Left lung (tissue), 10 donors: ENCODE measurements around the gene MTRF1L. TPM values are rescaled to one million over a fixed set of nuclear protein-coding genes. Genes with fewer than 3 reads are reported as not detected.

Experiments used
- ATAC-seq: fragments of 200-7000 bp; cut with Tn5 transposase; one replicate; pipeline ENCODE4 v1.9.1; 2020; ENCODE audit warnings: moderate library complexity
- DNase-seq, 4 donors: peaks; one replicate each; pipeline ENCODE4 v3.0.0-alpha.2; 2013 to 2020
- H3K27ac ChIP-seq, 2 donors: fragments of 200-600 bp; sonication (generic) in 1 of 2; one replicate each; pipeline versions ENCODE4 v1.5.0 to v1.8.0; 2020 to 2021
- H3K27me3 ChIP-seq, 2 donors: fragments of 200-600 bp; sonication (generic) in 1 of 2; one replicate each; pipeline versions ENCODE4 v1.5.0 to v1.8.0; 2020 to 2021
- H3K36me3 ChIP-seq, 2 donors: fragments of 200-600 bp; sonication (generic) in 1 of 2; one replicate each; pipeline versions ENCODE4 v1.5.0 to v1.8.0; 2020 to 2021
- H3K4me1 ChIP-seq, 2 donors: fragments of 200-600 bp; one replicate each; pipeline ENCODE4 v1.8.0; 2021
- H3K4me3 ChIP-seq, 2 donors: fragments of 200-600 bp; sonication (generic) in 1 of 2; one replicate each; pipeline versions ENCODE4 v1.5.0 to v1.8.0; 2020 to 2021; ENCODE audit warnings: mild to moderate bottlenecking in 1 of 2
- H3K9me3 ChIP-seq, 2 donors: fragments of 200-600 bp; sonication (generic) in 1 of 2; one replicate each; pipeline versions ENCODE4 v1.5.0 to v1.8.0; 2020 to 2021
- CTCF ChIP-seq, 2 donors: fragments of 200-600 bp; sonication (generic) in 1 of 2; IDR thresholded peaks; one replicate each; pipeline versions ENCODE4 v1.5.0 to v1.8.0; 2021; ENCODE audit warnings: antibody characterized with exemption in 2 of 2
- intact Hi-C, 2 donors: fragments of 100-400 bp; cut with DNase I; formaldehyde crosslinking; loops; one replicate each; pipeline versions ENCODE4 v1.11.2 to v1.14.2; 2022
- polyA plus RNA-seq, 6 donors: library from polyadenylated mRNA; unstranded; fragments of 120-200 nt; gene quantifications; one replicate each; pipeline ENCODE4 v1.2.1, GENCODE V29; 2013; ENCODE audit not compliant: insufficient read length in 6 of 6
- total RNA-seq, 2 donors: library from RNA; stranded (reverse); fragmentation: NEBNext Ultra II Directional; extraction: Animal tissue kit (Norgen Biotek cat#: 25700); gene quantifications; one replicate each; pipeline ENCODE4 v1.2.1, GENCODE V29; 2021
- donor health status: DM: no; HTN: yes; CAD: no.
- donor health status: DM: no; HTN: no; CAD: no.

Gene MTRF1L
- total and polyA plus RNA-seq, 8 donors: 14.7 to 26.8 (median 20.9) TPM

DNA sequence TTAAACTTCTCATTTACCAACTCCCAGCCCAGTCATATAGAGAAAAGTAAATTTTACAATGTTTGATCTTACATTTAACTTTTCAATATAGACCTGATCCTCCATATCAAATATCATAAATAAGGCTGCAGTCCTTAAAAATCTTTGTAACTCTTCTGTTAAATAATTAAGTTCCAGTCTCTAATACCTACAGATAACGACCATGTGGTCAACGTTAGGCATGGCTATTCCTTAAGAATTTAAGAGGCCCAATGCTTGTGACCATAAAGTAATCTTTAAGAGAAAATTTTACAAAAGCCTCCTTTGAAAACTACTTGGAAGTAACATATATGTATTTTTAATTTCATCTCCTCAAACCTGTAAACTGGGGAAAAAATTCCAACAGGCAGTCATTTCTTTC, 21.3 kb downstream of the MTRF1L start:
- Histone ChIP-seq H3K9me3 (no peaks in the 10 kb centered on the region), H3K27ac (no peak overlapping the region), H3K4me3 (no peak overlapping the region), H3K4me1 (peaks cover 0 to 48% of the 10 kb centered on the region in 2 donors), H3K36me3 (peaks cover 0 to 2% of the 10 kb centered on the region in 2 donors), H3K27me3 (no peaks in the 10 kb centered on the region)
- DNase-seq: no peak
- ATAC-seq: no peak
- intact Hi-C loops: no loop called here
- TF ChIP-seq CTCF (IDR thresholded peaks at IDR 0.05): no peak

DNA sequence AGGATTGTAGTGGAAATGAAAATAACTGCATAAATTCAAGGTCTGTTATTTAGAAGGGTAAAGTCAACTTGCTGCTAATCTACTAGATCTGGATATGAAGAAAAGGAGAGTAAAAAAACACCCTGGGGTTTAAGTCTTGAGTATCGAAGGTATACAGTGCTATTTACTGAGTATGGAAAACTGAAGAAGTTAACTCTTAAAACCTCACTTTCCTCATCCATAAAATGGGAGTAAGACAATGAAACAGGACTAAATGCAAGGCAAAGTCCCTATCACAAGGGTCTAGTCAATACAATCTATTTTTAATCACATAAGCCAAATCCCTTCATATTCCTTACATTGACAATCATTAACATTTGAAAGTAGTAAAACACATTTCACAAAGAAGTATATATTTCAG, 21.9 kb downstream of the MTRF1L start:
- intact Hi-C loops: no loop called here
- H3K27ac ChIP-seq: no peak overlapping the region
- no peak overlapping the region for H3K4me3 ChIP-seq
- TF ChIP-seq CTCF (IDR thresholded peaks at IDR 0.05): no peak
- no peaks in the 10 kb centered on the region for H3K36me3 ChIP-seq
- no peaks in the 10 kb centered on the region for H3K27me3 ChIP-seq
- no peaks in the 10 kb centered on the region for H3K9me3 ChIP-seq
- peaks cover 0 to 48% of the 10 kb centered on the region in 2 donors for H3K4me1 ChIP-seq
- no peak for DNase-seq
- ATAC-seq: no peak

DNA sequence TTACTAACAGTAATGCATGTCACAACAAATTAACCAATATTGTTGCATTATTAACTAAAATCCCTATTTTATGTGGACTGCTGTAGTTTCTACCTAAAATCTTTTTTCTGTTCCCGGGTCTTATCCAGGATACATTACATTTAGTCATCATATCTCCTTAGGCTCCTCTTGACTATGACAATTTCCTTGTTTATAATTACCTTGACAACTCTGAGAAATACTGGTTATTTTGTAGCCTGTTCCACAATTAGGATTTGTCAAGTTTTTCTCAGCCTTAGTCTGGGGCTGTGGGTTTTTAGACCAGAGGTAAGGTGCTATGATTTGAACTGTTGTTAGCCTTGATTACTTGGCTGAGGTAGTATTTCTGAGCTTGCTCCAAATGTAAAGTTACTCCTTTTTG, 23.4 kb downstream of the MTRF1L start:
- Histone ChIP-seq H3K36me3 (no peaks in the 10 kb centered on the region), H3K27ac (no peak overlapping the region), H3K4me1 (peaks cover 0 to 40% of the 10 kb centered on the region in 2 donors), H3K27me3 (no peaks in the 10 kb centered on the region), H3K9me3 (no peaks in the 10 kb centered on the region), H3K4me3 (no peak overlapping the region)
- intact Hi-C loops: no loop called here
- TF ChIP-seq CTCF (IDR thresholded peaks at IDR 0.05): no peak
- DNase-seq (no peak), ATAC-seq (no peak)

DNA sequence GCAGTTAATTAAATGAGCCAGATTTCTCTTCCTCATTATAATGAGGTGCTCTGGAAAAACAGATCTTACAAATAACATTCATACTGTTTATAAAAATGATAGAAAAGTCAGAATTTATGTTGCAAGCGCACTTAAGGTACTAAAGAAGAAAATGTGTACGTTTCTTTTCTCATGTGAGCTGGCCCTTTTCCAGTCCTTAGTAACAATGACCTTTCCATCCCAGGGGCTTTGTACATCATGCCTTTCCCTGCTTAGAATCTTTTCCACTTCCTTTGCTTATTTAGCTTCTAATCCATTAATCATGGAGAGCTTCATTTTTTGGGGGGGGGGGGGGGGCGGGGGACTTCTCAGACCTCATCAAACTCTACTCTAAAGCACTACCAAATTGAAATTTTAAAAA, 24.5 kb downstream of the MTRF1L start:
- H3K27ac ChIP-seq: no peak overlapping the region
- no peaks in the 10 kb centered on the region for H3K27me3 ChIP-seq
- DNase-seq (no peak), ATAC-seq (no peak)
- H3K4me1 ChIP-seq: peaks cover 0 to 40% of the 10 kb centered on the region in 2 donors
- H3K36me3 ChIP-seq: peaks cover 0 to 9% of the 10 kb centered on the region in 2 donors
- intact Hi-C loops: no loop called here
- no peaks in the 10 kb centered on the region for H3K9me3 ChIP-seq
- H3K4me3 ChIP-seq: no peak overlapping the region
- TF ChIP-seq CTCF (IDR thresholded peaks at IDR 0.05): no peak

DNA sequence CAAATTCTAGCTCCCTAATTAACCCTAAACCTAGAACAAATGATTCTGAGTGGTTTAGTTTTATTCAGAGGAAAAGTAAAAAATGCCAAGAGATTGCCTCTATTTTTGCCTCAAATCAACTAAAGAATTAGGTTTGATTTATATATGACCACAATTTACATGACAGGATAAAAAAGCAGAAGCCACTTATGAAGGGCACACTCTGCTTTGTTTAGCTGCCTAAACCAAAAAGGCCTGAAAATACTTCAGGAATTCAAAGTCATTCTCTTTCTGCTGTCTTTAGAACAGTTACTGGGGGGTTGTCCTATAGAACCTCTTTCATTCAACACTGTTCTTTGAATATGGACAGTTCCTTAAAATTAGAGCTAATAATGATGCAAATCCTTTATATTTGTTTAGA, 25.0 kb downstream of the MTRF1L start:
- Histone ChIP-seq H3K4me3 (no peak overlapping the region), H3K27me3 (no peaks in the 10 kb centered on the region), H3K4me1 (peaks cover 0 to 37% of the 10 kb centered on the region in 2 donors), H3K27ac (no peak overlapping the region), H3K36me3 (peaks cover 0 to 14% of the 10 kb centered on the region in 2 donors), H3K9me3 (no peaks in the 10 kb centered on the region)
- no peak for TF ChIP-seq CTCF (IDR thresholded peaks at IDR 0.05)
- DNase-seq (no peak), ATAC-seq (no peak)
- intact Hi-C loops: no loop called here
